ENCODE measurements around the gene TMEM184A. TPM values are rescaled to one million over a fixed set of nuclear protein-coding genes. Genes with fewer than 3 reads are reported as not detected.

TMEM184A gene
- total and polyA plus RNA-seq, 8 donors: 3.8 to 99.4 (median 17.2) TPM

GRCh38 chr7:1494447-1494846, 61.6 kb downstream of the TMEM184A start:
- peaks cover 85 to 100% (median 100%) of the 10 kb centered on the region in 4 donors for H3K36me3 ChIP-seq
- H3K9me3 ChIP-seq: no peaks in the 10 kb centered on the region
- 85 to 92% (median 91%) methylated on average over 23 to 25 of the region's 25 CpGs for WGBS, 5 donors
- no peak overlapping the region for H3K27ac ChIP-seq
- no peaks in the 10 kb centered on the region for H3K4me1 ChIP-seq
- H3K4me3 ChIP-seq: no peak overlapping the region
- TF ChIP-seq EP300 (IDR thresholded peaks at IDR 0.05): no peak
- no peaks in the 10 kb centered on the region for H3K27me3 ChIP-seq
- no peak for DNase-seq
- intact Hi-C loops (cut with DNase I; ENCODE audit: low total_unique reads): no loop called here

- no peaks in the 10 kb centered on the region for H3K4me1 ChIP-seq
- H3K4me3 ChIP-seq: no peak overlapping the region
- WGBS, 5 donors: 92 to 96% (median 95%) methylated on average over 15 to 26 of the region's 26 CpGs
- intact Hi-C loops (cut with DNase I; ENCODE audit: low total_unique reads): no loop called here
- no peak overlapping the region for H3K27ac ChIP-seq
- peaks cover 85 to 100% (median 100%) of the 10 kb centered on the region in 4 donors for H3K36me3 ChIP-seq
- no peak for TF ChIP-seq CTCF (IDR thresholded peaks at IDR 0.05)
- no peak for TF ChIP-seq POLR2A (IDR thresholded peaks at IDR 0.05)
- no peak for TF ChIP-seq EP300 (IDR thresholded peaks at IDR 0.05)
- no peak for TF ChIP-seq POLR2AphosphoS5 (IDR thresholded peaks at IDR 0.05)
- DNase-seq: no peak
- no peaks in the 10 kb centered on the region for H3K9me3 ChIP-seq
- no peaks in the 10 kb centered on the region for H3K27me3 ChIP-seq
Measured at GRCh38 chr7:1493571-1493970, 62.4 kb downstream of the TMEM184A start.

- 88 to 93% (median 91%) methylated on average over 16 to 20 of the region's 20 CpGs for WGBS, 5 donors
- no peaks in the 10 kb centered on the region for H3K27me3 ChIP-seq
- H3K4me1 ChIP-seq: no peaks in the 10 kb centered on the region
- no peak overlapping the region for H3K4me3 ChIP-seq
- DNase-seq: no peak
- H3K9me3 ChIP-seq: no peaks in the 10 kb centered on the region
- TF ChIP-seq POLR2A (IDR thresholded peaks at IDR 0.05) (no peak), EP300 (IDR thresholded peaks at IDR 0.05) (no peak), POLR2AphosphoS5 (IDR thresholded peaks at IDR 0.05) (no peak), CTCF (IDR thresholded peaks at IDR 0.05) (no peak)
- no peak overlapping the region for H3K27ac ChIP-seq
- intact Hi-C loops (cut with DNase I; ENCODE audit: low total_unique reads): no loop called here
- H3K36me3 ChIP-seq: peaks cover 82 to 100% (median 100%) of the 10 kb centered on the region in 4 donors
Measured at GRCh38 chr7:1493129-1493528, 62.9 kb downstream of the TMEM184A start.

GRCh38 chr7:1492640-1493039, 63.4 kb downstream of the TMEM184A start:
- Histone ChIP-seq H3K27me3 (no peaks in the 10 kb centered on the region), H3K36me3 (peaks cover 82 to 100% (median 100%) of the 10 kb centered on the region in 4 donors), H3K9me3 (no peaks in the 10 kb centered on the region), H3K4me1 (no peaks in the 10 kb centered on the region), H3K27ac (no peak overlapping the region), H3K4me3 (no peak overlapping the region)
- no peak for DNase-seq
- TF ChIP-seq EP300 (IDR thresholded peaks at IDR 0.05): no peak
- no peak for TF ChIP-seq POLR2A (IDR thresholded peaks at IDR 0.05)
- TF ChIP-seq CTCF (IDR thresholded peaks at IDR 0.05): no peak
- no peak for TF ChIP-seq POLR2AphosphoS5 (IDR thresholded peaks at IDR 0.05)
- intact Hi-C loops (cut with DNase I; ENCODE audit: low total_unique reads): no loop called here
- 85 to 97% (median 93%) methylated on average over 18 to 33 of the region's 33 CpGs for WGBS, 5 donors

Other genes starting within 250 kb of the TMEM184A start
- gene MICALL2, start 96.7 kb downstream of the TMEM184A start, total RNA-seq: 100 to 1,000 TPM in 3 of 5 donors, 10 to 100 TPM in 2; 30.7 to 263 (median 118) TPM
- gene MICALL2, start 96.7 kb downstream of the TMEM184A start, polyA plus RNA-seq: 100 to 1,000 TPM in 1 of 3 donors, 10 to 100 TPM in 2; 85.9 to 110 (median 93.6) TPM
- gene INTS1, start 51.8 kb downstream of the TMEM184A start, total RNA-seq: 100 to 1,000 TPM in 1 of 5 donors, 10 to 100 TPM in 4; 24.4 to 724 (median 81.7) TPM
- gene INTS1, start 51.8 kb downstream of the TMEM184A start, polyA plus RNA-seq: 10 to 100 TPM; 34.2 to 65.4 (median 46.9) TPM
- gene MAFK, start 25.5 kb downstream of the TMEM184A start, total RNA-seq: 10 to 100 TPM; 17.4 to 56.0 (median 35.4) TPM
- gene MAFK, start 25.5 kb downstream of the TMEM184A start, polyA plus RNA-seq: 10 to 100 TPM; 15.1 to 44.7 (median 29.5) TPM
- 10 to 100 TPM in 3 of 5 donors, 1 to 10 TPM in 1, not detected in 1; 4.9 to 33.3 (median 16.3) TPM for gene PSMG3, start 13.8 kb upstream of the TMEM184A start, total RNA-seq
- gene PSMG3, start 13.8 kb upstream of the TMEM184A start, polyA plus RNA-seq: 10 to 100 TPM; 66.9 to 71.5 (median 67.7) TPM
- 1 to 10 TPM in 1 of 5 donors, under 1 TPM in 3, not detected in 1; 0.43 to 4.3 (median 0.50) TPM for gene ELFN1, start 114.1 kb upstream of the TMEM184A start, total RNA-seq
- under 1 TPM; 0.19 to 0.76 (median 0.53) TPM for gene ELFN1, start 114.1 kb upstream of the TMEM184A start, polyA plus RNA-seq